DND-41 (cell line): Measurements from ENCODE around the gene STARD8.
"Not testable (repeated sequence)": the region's sequence is repeated elsewhere in the genome, so short reads cannot be mapped to it uniquely, and the experiment has no call there.

Experiments
- ATAC-seq: fragments of 200-7000 bp; cut with Tn5 transposase; 3 replicates; pipeline ENCODE4 v1.9.1; 2021; ENCODE audit warnings: low read depth; ENCODE audit not compliant: insufficient read depth
- DNase-seq: peaks from one replicate; pipeline ENCODE4 v3.0.0-alpha.2; 2020
- H2AFZ ChIP-seq: 2 replicates; pipeline ENCODE4 v1.6.0; 2012; ENCODE audit warnings: low read depth, low read length
- H3K27ac ChIP-seq: 2 replicates; pipeline ENCODE4 v1.5.1; 2012; ENCODE audit warnings: low read length, inconsistent platforms
- H3K27me3 ChIP-seq: fragments of 200-600 bp; sonication (generic); 2 replicates; pipeline ENCODE4 v1.6.0; 2012; ENCODE audit warnings: low read length, mild to moderate bottlenecking, inconsistent platforms; ENCODE audit not compliant: insufficient read depth, poor library complexity
- H3K36me3 ChIP-seq: 2 replicates; pipeline ENCODE4 v1.5.1; 2012; ENCODE audit warnings: low read length, inconsistent platforms; ENCODE audit not compliant: insufficient read depth
- H3K4me1 ChIP-seq: 2 replicates; pipeline ENCODE4 v1.5.1; 2012; ENCODE audit warnings: mild to moderate bottlenecking, low read length; ENCODE audit not compliant: insufficient read depth
- H3K4me2 ChIP-seq: 2 replicates; pipeline ENCODE4 v1.6.0; 2012; ENCODE audit warnings: mild to moderate bottlenecking, moderate library complexity, low read length, inconsistent platforms; ENCODE audit not compliant: insufficient read depth
- H3K4me3 ChIP-seq, 2 experiments: fragments of 200-600 bp in 1 of 2; shearing (Covaris generic) in 1 of 2; 2 replicates each; pipeline ENCODE4 v1.5.1; 2012 to 2016; ENCODE audit warnings: inconsistent platforms in 2 of 2, low read length in 2 of 2, mild to moderate bottlenecking in 2 of 2, low read depth in 1 of 2, moderate library complexity in 1 of 2
- H3K79me2 ChIP-seq: 2 replicates; pipeline ENCODE4 v1.6.0; 2012; ENCODE audit warnings: low read length, inconsistent platforms; ENCODE audit not compliant: insufficient read depth
- H3K9ac ChIP-seq: 2 replicates; pipeline ENCODE4 v1.6.0; 2012; ENCODE audit warnings: low read depth, mild to moderate bottlenecking, inconsistent platforms, low read length, moderate library complexity
- H3K9me3 ChIP-seq: 2 replicates; pipeline ENCODE4 v1.5.1; 2012; ENCODE audit warnings: low read length, moderate library complexity, mild to moderate bottlenecking, inconsistent platforms; ENCODE audit not compliant: insufficient read depth, severe bottlenecking
- H4K20me1 ChIP-seq: 2 replicates; pipeline ENCODE4 v1.6.0; 2012; ENCODE audit warnings: low read length; ENCODE audit not compliant: insufficient read depth
- CTCF ChIP-seq: IDR thresholded peaks from 2 replicates; pipeline ENCODE4 v1.5.1; 2012; ENCODE audit warnings: borderline replicate concordance, low read length, moderate library complexity, mild to moderate bottlenecking; ENCODE audit not compliant: poor library complexity, severe bottlenecking; ENCODE audit errors: extremely low read depth
- EZH2 ChIP-seq: IDR thresholded peaks from 3 replicates; pipeline ENCODE4 v1.6.1; 2012; ENCODE audit warnings: borderline replicate concordance, low read depth, mild to moderate bottlenecking, moderate library complexity, low read length, inconsistent platforms; ENCODE audit not compliant: severe bottlenecking

STARD8 gene

DNA sequence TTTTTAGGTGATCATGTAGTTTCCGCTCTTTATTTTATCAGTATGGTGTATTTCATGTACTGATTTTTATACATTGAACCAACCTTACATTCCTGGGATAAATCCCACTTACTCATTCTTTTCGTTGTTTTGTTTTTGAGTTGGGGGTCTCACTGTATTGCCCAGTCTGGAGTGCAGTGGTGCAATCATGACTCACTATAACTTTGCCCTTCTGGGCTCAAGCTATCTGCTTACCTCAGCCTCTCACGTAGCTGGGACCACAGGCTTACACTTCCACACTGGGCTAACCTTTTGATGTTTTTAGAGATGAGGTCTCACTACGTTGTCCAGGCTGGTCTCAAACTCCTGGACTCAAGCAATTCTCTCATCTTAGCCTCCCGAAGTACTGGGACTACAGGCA, 19.5 kb upstream of the STARD8 start:
- H3K27me3 ChIP-seq = no peaks in the 10 kb centered on the region
- no peaks in the 10 kb centered on the region for H4K20me1 ChIP-seq
- H3K79me2 ChIP-seq = no peaks in the 10 kb centered on the region
- no peaks in the 10 kb centered on the region for H3K36me3 ChIP-seq
- H3K27ac ChIP-seq = no peak overlapping the region
- DNase-seq (no peak), ATAC-seq (no peak)
- no peaks in the 10 kb centered on the region for H3K4me1 ChIP-seq
- H2AFZ ChIP-seq = no peak overlapping the region
- TF ChIP-seq CTCF (no peak), EZH2 (no peak)
- no peaks in the 10 kb centered on the region for H3K9me3 ChIP-seq
- H3K4me3 ChIP-seq = no peak overlapping the region
- no peak overlapping the region for H3K4me2 ChIP-seq
- no peak overlapping the region for H3K9ac ChIP-seq

DNA sequence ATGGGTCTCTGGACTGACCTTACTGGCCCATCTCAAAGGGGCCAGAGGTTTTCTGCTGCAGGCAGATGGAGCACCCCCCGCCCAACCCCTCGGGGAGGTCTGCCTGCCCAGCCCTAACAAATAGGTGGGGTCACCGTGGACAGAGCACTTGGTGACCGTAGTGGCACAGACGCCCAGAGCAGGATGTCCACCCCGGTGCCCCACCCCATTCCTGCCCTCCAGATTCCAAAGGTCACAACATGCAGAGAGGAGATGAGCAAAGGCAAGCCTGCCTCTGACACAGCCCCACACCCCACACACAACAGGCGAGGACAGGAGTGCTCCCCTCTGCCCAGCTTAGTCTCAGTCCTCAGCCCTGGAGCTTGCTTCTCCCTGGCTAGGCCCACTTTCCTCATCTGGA, 17.5 kb upstream of the STARD8 start:
- not testable (repeated sequence) for ATAC-seq, H2AFZ ChIP-seq, H3K27me3 ChIP-seq, H3K36me3 ChIP-seq, DNase-seq, H3K4me2 ChIP-seq, H3K4me3 ChIP-seq, H3K4me1 ChIP-seq, H3K79me2 ChIP-seq, H3K9me3 ChIP-seq, H3K27ac ChIP-seq, H3K9ac ChIP-seq, H4K20me1 ChIP-seq

DNA sequence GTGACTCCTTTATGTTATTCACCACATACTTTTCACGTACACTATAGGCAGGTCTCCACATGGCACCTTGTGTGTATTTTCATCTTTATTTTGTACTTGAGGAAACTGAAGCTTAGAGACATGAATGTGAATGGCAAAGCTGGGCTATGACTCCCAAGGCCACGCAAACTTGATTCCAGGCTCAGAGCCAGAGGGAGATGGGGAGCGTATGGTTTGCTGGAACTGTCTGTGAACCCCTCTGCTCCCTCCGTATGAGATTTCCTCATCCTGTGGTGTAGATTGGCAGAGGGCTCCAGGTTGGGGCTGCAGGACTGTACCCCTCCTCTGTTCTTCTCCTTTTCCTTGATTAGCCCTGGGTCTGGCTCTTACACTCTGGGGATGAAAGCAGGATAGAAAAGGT, 16.1 kb upstream of the STARD8 start:
- H3K27me3 ChIP-seq = no peaks in the 10 kb centered on the region
- no peaks in the 10 kb centered on the region for H4K20me1 ChIP-seq
- H3K9me3 ChIP-seq = no peaks in the 10 kb centered on the region
- TF ChIP-seq CTCF (no peak), EZH2 (no peak)
- no peaks in the 10 kb centered on the region for H3K79me2 ChIP-seq
- no peak for ATAC-seq
- H3K4me2 ChIP-seq = no peak overlapping the region
- H3K27ac ChIP-seq = no peak overlapping the region
- no peaks in the 10 kb centered on the region for H3K4me1 ChIP-seq
- no peak overlapping the region for H3K4me3 ChIP-seq
- no peak overlapping the region for H3K9ac ChIP-seq
- H3K36me3 ChIP-seq = no peaks in the 10 kb centered on the region
- H2AFZ ChIP-seq = no peak overlapping the region
- DNase-seq = no peak

DNA sequence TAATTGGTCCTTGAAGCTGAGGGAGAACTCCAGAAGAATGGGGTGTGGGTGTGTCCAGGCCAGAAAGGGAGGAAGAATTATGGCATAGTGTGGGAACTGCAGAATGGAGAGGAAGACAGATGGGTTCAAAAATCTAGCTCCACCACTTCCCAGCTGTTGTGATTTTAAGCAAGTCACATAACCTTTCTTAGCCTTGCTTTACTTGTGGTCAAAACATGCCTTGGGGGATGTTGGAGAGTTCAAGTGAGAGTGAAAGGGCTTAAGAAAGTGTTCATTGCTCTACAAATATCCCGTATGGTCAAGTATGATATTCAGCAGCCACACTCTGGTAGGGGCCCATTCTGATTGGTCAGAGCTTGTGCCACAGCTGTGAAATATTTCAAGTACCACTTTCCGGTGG, 15.0 kb upstream of the STARD8 start:
- H3K27me3 ChIP-seq = no peaks in the 10 kb centered on the region

More for the DNA sequence above, 15.0 kb upstream of the STARD8 start:
- Histone ChIP-seq H3K4me2 (no peak overlapping the region), H3K9me3 (no peaks in the 10 kb centered on the region), H3K4me1 (no peaks in the 10 kb centered on the region), H2AFZ (no peak overlapping the region), H3K36me3 (no peaks in the 10 kb centered on the region), H3K4me3 (no peak overlapping the region), H3K27ac (no peak overlapping the region), H4K20me1 (no peaks in the 10 kb centered on the region), H3K79me2 (no peaks in the 10 kb centered on the region), H3K9ac (no peak overlapping the region)
- no peak for DNase-seq
- ATAC-seq = no peak
- TF ChIP-seq CTCF (no peak), EZH2 (no peak)
